Natural killer cell (primary cell): ENCODE data around the gene SYCE1. TPM values are rescaled to one million over a fixed set of nuclear protein-coding genes. Genes with fewer than 3 reads are reported as not detected.
A peak's percentile ranks its signal among the peaks of the same experiment; 100 is the strongest.
"Not testable (repeated sequence)": the region's sequence is repeated elsewhere in the genome, so short reads cannot be mapped to it uniquely, and the experiment has no call there.

Experiments
- ATAC-seq, 3 donors: fragments of 150-1000 bp in 2 of 3; fragments of 200-7000 bp in 1 of 3; cut with Tn5 transposase; 1 replicate in 1 of 3; 2 replicates in 2 of 3; pipeline ENCODE4 v1.10.0; 2021; ENCODE audit warnings: mild to moderate bottlenecking in 2 of 3, moderate library complexity in 2 of 3
- DNase-seq, 2 donors: peaks; one replicate each; pipeline versions ENCODE4 v3.0.0 to v3.0.0-alpha.2; 2013 to 2021; ENCODE audit warnings: mixed read lengths in 1 of 2
- H3K27ac ChIP-seq: one replicate; pipeline ENCODE4 v1.5.1; 2013; ENCODE audit warnings: mild to moderate bottlenecking, low read length
- H3K27me3 ChIP-seq: one replicate; pipeline ENCODE4 v1.6.1; 2013; ENCODE audit warnings: low read length; ENCODE audit not compliant: control insufficient read depth, insufficient read depth
- H3K36me3 ChIP-seq: one replicate; pipeline ENCODE4 v1.6.1; 2013; ENCODE audit warnings: low read length; ENCODE audit not compliant: control insufficient read depth, insufficient read depth
- H3K4me1 ChIP-seq: one replicate; pipeline ENCODE4 v1.6.1; 2013; ENCODE audit warnings: low read length; ENCODE audit not compliant: control insufficient read depth, insufficient read depth
- H3K4me3 ChIP-seq: one replicate; pipeline ENCODE4 v1.5.1; 2013; ENCODE audit warnings: low read length
- H3K9me3 ChIP-seq: one replicate; pipeline ENCODE4 v1.6.1; 2013; ENCODE audit warnings: low read length; ENCODE audit not compliant: control insufficient read depth, insufficient read depth
- H3K27ac Mint-ChIP-seq, 2 donors: one replicate each; pipeline ENCODE4 v1.8.0; 2022; ENCODE audit warnings: mild to moderate bottlenecking in 2 of 2, mixed read lengths in 2 of 2, moderate library complexity in 1 of 2
- H3K27me3 Mint-ChIP-seq, 2 donors: one replicate each; pipeline ENCODE4 v1.8.0; 2022; ENCODE audit warnings: low read depth in 2 of 2, mixed read lengths in 2 of 2
- H3K36me3 Mint-ChIP-seq: one replicate; pipeline ENCODE4 v1.8.0; 2022; ENCODE audit warnings: mixed read lengths
- H3K4me1 Mint-ChIP-seq, 2 donors: one replicate each; pipeline ENCODE4 v1.8.0; 2022; ENCODE audit warnings: mixed read lengths in 2 of 2
- H3K4me3 Mint-ChIP-seq: one replicate; pipeline ENCODE4 v1.8.0; 2022; ENCODE audit warnings: mild to moderate bottlenecking, moderate library complexity, mixed read lengths
- H3K9me3 Mint-ChIP-seq, 2 donors: one replicate each; pipeline ENCODE4 v1.8.0; 2022; ENCODE audit warnings: mixed read lengths in 2 of 2
- WGBS: methylation state at CpG from one replicate; pipeline ENCODE4 v1.1.7; 2013; ENCODE audit warnings: missing lambda C conversion rate; ENCODE audit not compliant: insufficient coverage; 5-methylcytosine and 5-hydroxymethylcytosine counted together
- intact Hi-C: fragments of 100-400 bp; cut with micrococcal nuclease; formaldehyde crosslinking; loops from one replicate; pipeline ENCODE4 v1.14.2; 2022
- total RNA-seq, 4 donors: library from RNA; stranded (reverse); fragments of 120-200 nt in 1 of 4; gene quantifications; one replicate each; pipeline versions ENCODE4 v1.2.3 to v1.2.4, GENCODE V29; 2013 to 2022
- TF ChIP-seq, protein P1 (sequence below): fragments of 200-600 bp; IDR thresholded peaks from one replicate; pipeline ENCODE4 v1.8.0; 2022; ENCODE audit warnings: antibody characterized with exemption

The SYCE1 gene
- total RNA-seq, 3 donors from 2014 or later (not counting 1 experiment from before 2014, with no cell fraction given), result 0.82 TPM; not detected in 2

GRCh38 chr10:133569801-133570200, 4.4 kb upstream of the SYCE1 start:
- H3K4me1 Mint-ChIP-seq, H3K4me1 ChIP-seq, H3K4me3 ChIP-seq, H3K9me3 ChIP-seq, H3K36me3 ChIP-seq, DNase-seq, H3K27me3 ChIP-seq, intact Hi-C loops, H3K9me3 Mint-ChIP-seq, ATAC-seq, H3K27ac Mint-ChIP-seq, H3K27ac ChIP-seq, H3K4me3 Mint-ChIP-seq, H3K27me3 Mint-ChIP-seq: not testable (repeated sequence)
- peaks cover 13% of the 10 kb centered on the region for H3K36me3 Mint-ChIP-seq
- WGBS, result 77% methylated on average over 8 of the region's 21 CpGs

GRCh38 chr10:133568831-133569527, 3.6 kb upstream of the SYCE1 start:
- peaks cover 0 to 12% of the 10 kb centered on the region in 2 donors for H3K27me3 Mint-ChIP-seq
- peaks cover 13% of the 10 kb centered on the region for H3K36me3 Mint-ChIP-seq
- DNase-seq, H3K27ac Mint-ChIP-seq, H3K36me3 ChIP-seq, H3K4me1 ChIP-seq, H3K4me3 ChIP-seq, H3K4me3 Mint-ChIP-seq, H3K9me3 Mint-ChIP-seq, H3K9me3 ChIP-seq, H3K27ac ChIP-seq, H3K27me3 ChIP-seq, intact Hi-C loops, H3K4me1 Mint-ChIP-seq: not testable (repeated sequence)
- ATAC-seq, result peak in 1 of 3 donors; percentile 13
- 29% methylated on average over 7 of the region's 80 CpGs for WGBS

GRCh38 chr10:133568287-133568614, 2.9 kb upstream of the SYCE1 start:
- H3K36me3 ChIP-seq, result no peaks in the 10 kb centered on the region
- Mint-ChIP-seq H3K9me3 (peaks cover 3 to 5% of the 10 kb centered on the region in 2 donors), H3K4me3 (no peak overlapping the region), H3K4me1 (no peaks in the 10 kb centered on the region), H3K36me3 (peaks cover 7% of the 10 kb centered on the region), H3K27ac (no peak overlapping the region), H3K27me3 (peaks cover 0 to 12% of the 10 kb centered on the region in 2 donors)
- H3K27ac ChIP-seq, result no peak overlapping the region
- H3K4me1 ChIP-seq, result no peaks in the 10 kb centered on the region
- H3K9me3 ChIP-seq, result peaks cover 5% of the 10 kb centered on the region
- no peak for ATAC-seq
- intact Hi-C loops, result no loop called here
- H3K27me3 ChIP-seq, result no peaks in the 10 kb centered on the region
- TF ChIP-seq, protein P1, sequence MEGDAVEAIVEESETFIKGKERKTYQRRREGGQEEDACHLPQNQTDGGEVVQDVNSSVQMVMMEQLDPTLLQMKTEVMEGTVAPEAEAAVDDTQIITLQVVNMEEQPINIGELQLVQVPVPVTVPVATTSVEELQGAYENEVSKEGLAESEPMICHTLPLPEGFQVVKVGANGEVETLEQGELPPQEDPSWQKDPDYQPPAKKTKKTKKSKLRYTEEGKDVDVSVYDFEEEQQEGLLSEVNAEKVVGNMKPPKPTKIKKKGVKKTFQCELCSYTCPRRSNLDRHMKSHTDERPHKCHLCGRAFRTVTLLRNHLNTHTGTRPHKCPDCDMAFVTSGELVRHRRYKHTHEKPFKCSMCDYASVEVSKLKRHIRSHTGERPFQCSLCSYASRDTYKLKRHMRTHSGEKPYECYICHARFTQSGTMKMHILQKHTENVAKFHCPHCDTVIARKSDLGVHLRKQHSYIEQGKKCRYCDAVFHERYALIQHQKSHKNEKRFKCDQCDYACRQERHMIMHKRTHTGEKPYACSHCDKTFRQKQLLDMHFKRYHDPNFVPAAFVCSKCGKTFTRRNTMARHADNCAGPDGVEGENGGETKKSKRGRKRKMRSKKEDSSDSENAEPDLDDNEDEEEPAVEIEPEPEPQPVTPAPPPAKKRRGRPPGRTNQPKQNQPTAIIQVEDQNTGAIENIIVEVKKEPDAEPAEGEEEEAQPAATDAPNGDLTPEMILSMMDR, result no peak
- DNase-seq, result no peak
- 89% methylated on average over 20 of the region's 22 CpGs for WGBS
- H3K4me3 ChIP-seq, result no peak overlapping the region

GRCh38 chr10:133567609-133568286, 2.4 kb upstream of the SYCE1 start:
- Histone ChIP-seq H3K9me3 (peaks cover 3% of the 10 kb centered on the region), H3K4me1 (no peaks in the 10 kb centered on the region), H3K4me3 (no peak overlapping the region), H3K27me3 (no peaks in the 10 kb centered on the region), H3K36me3 (no peaks in the 10 kb centered on the region), H3K27ac (no peak overlapping the region)
- peaks cover 2% of the 10 kb centered on the region for H3K36me3 Mint-ChIP-seq
- TF ChIP-seq, protein P1, result no peak
- H3K4me1 Mint-ChIP-seq, result no peaks in the 10 kb centered on the region
- peaks cover 4 to 12% of the 10 kb centered on the region in 2 donors for H3K27me3 Mint-ChIP-seq
- H3K9me3 Mint-ChIP-seq, result no peaks in the 10 kb centered on the region
- ATAC-seq, result no peak
- DNase-seq, result no peak
- H3K4me3 Mint-ChIP-seq, result no peak overlapping the region
- no peak overlapping the region for H3K27ac Mint-ChIP-seq
- intact Hi-C loops, result no loop called here
- 94% methylated on average over 29 of the region's 29 CpGs for WGBS
